K562 (cell line): ENCODE data around the gene INPP5K. TPM values are rescaled to one million over a fixed set of nuclear protein-coding genes. Genes with fewer than 3 reads are reported as not detected.

ENCODE experiments used
- ARID1B ChIP-seq: fragments of 450-650 bp; IDR thresholded peaks from 2 replicates; pipeline ENCODE4 v1.6.1; 2016; ENCODE audit warnings: antibody characterized with exemption, mild to moderate bottlenecking, inconsistent platforms
- ARID2 ChIP-seq: fragments of 450-650 bp; IDR thresholded peaks from 2 replicates; pipeline ENCODE4 v1.6.1; 2017; ENCODE audit warnings: antibody characterized with exemption, mild to moderate bottlenecking
- BACH1 ChIP-seq: fragments of 200-800 bp; sonication (Bioruptor generic); IDR thresholded peaks from 2 replicates; pipeline ENCODE4 v1.6.1; 2016; ENCODE audit warnings: missing genetic modification characterization, missing compliant biosample characterization
- CXXC5 ChIP-seq: fragments of 250-450 bp; sonication (Bioruptor Pico); IDR thresholded peaks from 2 replicates; pipeline ENCODE4 v1.8.0; 2022; ENCODE audit warnings: inconsistent platforms, mild to moderate bottlenecking, moderate library complexity
- EHMT2 ChIP-seq: fragments of 450-650 bp; IDR thresholded peaks from 2 replicates; pipeline ENCODE4 v1.6.1; 2018; ENCODE audit warnings: antibody characterized with exemption
- MTA1 ChIP-seq: fragments of 450-650 bp; IDR thresholded peaks from 2 replicates; pipeline ENCODE4 v1.6.1; 2017; ENCODE audit warnings: borderline replicate concordance
- NFIX ChIP-seq: fragments of 250-450 bp; sonication (Bioruptor Pico); IDR thresholded peaks from 2 replicates; pipeline ENCODE4 v1.4.0; 2020; ENCODE audit warnings: low read depth, mild to moderate bottlenecking, moderate library complexity
- RBM17 ChIP-seq: fragments of 200-400 bp; formaldehyde crosslinking; IDR thresholded peaks from 2 replicates; pipeline ENCODE4 v1.6.1; 2017; ENCODE audit warnings: low read depth, mild to moderate bottlenecking, low read length, borderline replicate concordance
- SOX6 ChIP-seq: fragments of 450-650 bp; IDR thresholded peaks from 2 replicates; pipeline ENCODE4 v1.6.1; 2014; ENCODE audit warnings: mild to moderate bottlenecking
- TBP ChIP-seq: optimal IDR thresholded peaks from 2 replicates; pipeline ENCODE3; 2011; ENCODE audit warnings: low read depth, low read length, improper control_type of control experiment
- TCF7 ChIP-seq: sonication (generic); IDR thresholded peaks from 2 replicates; pipeline ENCODE4 v1.6.1; 2016; ENCODE audit warnings: antibody characterized with exemption, borderline replicate concordance
- TSC22D4 ChIP-seq: fragments of 450-650 bp; IDR thresholded peaks from 2 replicates; pipeline ENCODE4 v1.6.1; 2016; ENCODE audit warnings: missing genetic modification characterization, missing biosample characterization, control low read depth
- ZNF232 ChIP-seq: sonication (generic); formaldehyde crosslinking; IDR thresholded peaks from 2 replicates; pipeline ENCODE4 v1.8.0; 2022; ENCODE audit warnings: mild to moderate bottlenecking, missing genetic modification reagents
- ZNF766 ChIP-seq: fragments of 200-800 bp; sonication (Bioruptor generic); conservative IDR thresholded peaks from 2 replicates; pipeline ENCODE4 v1.6.1; 2016; ENCODE audit warnings: missing genetic modification characterization, missing compliant biosample characterization
- polyA plus RNA-seq, 8 experiments: library from polyadenylated mRNA; depleted of rRNA in 4 of 8; stranded (reverse) in 5 of 8; unstranded in 3 of 8; fragments of >200 nt; fragmentation: Nextera tagmentation in 2 of 8; fragmentation: Illumina TruSeq in 1 of 8; extraction: Ambion mirVana in 2 of 8; extraction: Trizol in 1 of 8; gene quantifications; 2 replicates each; pipeline versions ENCODE4 v1.2.1 to v1.2.3, GENCODE V29; 2011 to 2014; ENCODE audit warnings: inconsistent platforms in 1 of 8, missing spikeins in 1 of 8
- total RNA-seq, 7 experiments: library from RNA; depleted of rRNA in 6 of 7; stranded (reverse); fragments of >200 nt in 6 of 7; fragmentation: Illumina TruSeq in 2 of 7; extraction: Trizol in 2 of 7; gene quantifications; 2 replicates each; pipeline versions ENCODE4 v1.2.1 to v1.2.3, GENCODE V29; 2011 to 2021; ENCODE audit warnings: low replicate concordance in 1 of 7
- TF ChIP-seq, protein P1 (sequence below), 3 experiments: IDR thresholded peaks in 2 of 3; conservative IDR thresholded peaks in 1 of 3; 2 replicates each; pipeline ENCODE4 v1.5.1; 2011 to 2012; ENCODE audit warnings: low read length in 3 of 3, mild to moderate bottlenecking in 3 of 3, control low read depth in 2 of 3, improper control_type of control experiment in 1 of 3, inconsistent platforms in 1 of 3, low read depth in 1 of 3, mixed read lengths in 1 of 3, moderate library complexity in 1 of 3; ENCODE audit not compliant: insufficient read depth in 2 of 3
- TF ChIP-seq, protein P2 (sequence below): fragments of 450-650 bp; formaldehyde crosslinking; IDR thresholded peaks from 2 replicates; pipeline ENCODE4 v1.4.0; 2020; ENCODE audit warnings: mild to moderate bottlenecking, mixed read lengths
- TF ChIP-seq, protein P3 (sequence below), 2 experiments: fragments of 450-650 bp; conservative IDR thresholded peaks; 2 replicates each; pipeline ENCODE4 v1.6.1; 2017; ENCODE audit warnings: mild to moderate bottlenecking in 2 of 2, moderate library complexity in 2 of 2
- TF ChIP-seq, protein P4 (sequence below): fragments of 450-650 bp; IDR thresholded peaks from 2 replicates; pipeline ENCODE4 v1.6.1; 2016; ENCODE audit warnings: antibody characterized with exemption
- TF ChIP-seq, protein P5 (sequence below): fragments of 450-650 bp; IDR thresholded peaks from 2 replicates; pipeline ENCODE4 v1.7.0; 2016; ENCODE audit warnings: borderline replicate concordance

The INPP5K gene
- total and polyA plus RNA-seq, 9 of the 15 experiments (the other 6 are each of a cell fraction or from before 2014, with no cell fraction given) = 0.63 to 15.1 (median 10.1) TPM

DNA sequence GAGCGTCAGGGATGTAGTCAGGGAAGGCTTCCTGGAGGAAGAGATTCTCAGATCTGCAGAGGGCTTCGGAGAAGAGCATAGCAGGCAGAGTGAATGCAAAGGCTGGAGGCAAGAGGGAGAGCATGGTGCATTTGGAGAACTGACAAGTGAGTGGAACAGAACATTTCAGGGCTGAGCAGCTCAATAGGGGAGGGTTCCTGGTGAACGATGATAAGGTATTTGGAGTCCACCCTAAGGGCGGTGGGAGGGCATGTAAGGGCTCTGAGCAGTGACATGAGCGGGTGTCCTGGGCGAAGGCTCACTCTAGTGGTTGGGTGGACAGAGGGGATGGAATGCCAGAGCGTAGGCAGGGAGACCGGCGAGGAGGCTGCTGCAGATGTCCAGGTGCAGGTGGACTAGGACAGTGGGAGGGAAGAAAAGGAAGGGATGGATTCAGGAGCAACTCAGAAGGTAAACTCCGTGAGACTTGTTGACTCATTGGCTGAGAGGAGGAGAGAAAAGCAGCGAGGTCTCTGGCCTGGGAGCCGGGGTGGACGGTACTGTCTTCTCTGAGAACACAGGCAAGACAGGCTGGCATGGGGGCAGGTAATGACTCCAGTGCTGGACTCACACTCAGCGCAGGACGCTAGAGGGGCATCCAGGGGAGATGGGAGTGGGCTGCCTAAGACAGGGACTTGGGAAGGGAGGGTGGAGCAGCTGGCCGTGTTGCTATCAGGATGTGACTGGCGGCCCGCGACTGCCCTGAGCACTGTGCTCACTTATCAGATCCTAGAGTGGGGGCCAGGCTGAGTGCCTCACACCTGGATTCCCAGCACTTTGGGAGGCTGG lies 47.6 kb upstream of the INPP5K start (continued):
- TF ChIP-seq, protein P1, sequence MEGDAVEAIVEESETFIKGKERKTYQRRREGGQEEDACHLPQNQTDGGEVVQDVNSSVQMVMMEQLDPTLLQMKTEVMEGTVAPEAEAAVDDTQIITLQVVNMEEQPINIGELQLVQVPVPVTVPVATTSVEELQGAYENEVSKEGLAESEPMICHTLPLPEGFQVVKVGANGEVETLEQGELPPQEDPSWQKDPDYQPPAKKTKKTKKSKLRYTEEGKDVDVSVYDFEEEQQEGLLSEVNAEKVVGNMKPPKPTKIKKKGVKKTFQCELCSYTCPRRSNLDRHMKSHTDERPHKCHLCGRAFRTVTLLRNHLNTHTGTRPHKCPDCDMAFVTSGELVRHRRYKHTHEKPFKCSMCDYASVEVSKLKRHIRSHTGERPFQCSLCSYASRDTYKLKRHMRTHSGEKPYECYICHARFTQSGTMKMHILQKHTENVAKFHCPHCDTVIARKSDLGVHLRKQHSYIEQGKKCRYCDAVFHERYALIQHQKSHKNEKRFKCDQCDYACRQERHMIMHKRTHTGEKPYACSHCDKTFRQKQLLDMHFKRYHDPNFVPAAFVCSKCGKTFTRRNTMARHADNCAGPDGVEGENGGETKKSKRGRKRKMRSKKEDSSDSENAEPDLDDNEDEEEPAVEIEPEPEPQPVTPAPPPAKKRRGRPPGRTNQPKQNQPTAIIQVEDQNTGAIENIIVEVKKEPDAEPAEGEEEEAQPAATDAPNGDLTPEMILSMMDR (IDR thresholded peaks at IDR 0.05 in 2 of 3, conservative IDR thresholded peaks at IDR 0.05 in 1 of 3; ENCODE audit: insufficient read depth in 2 of 3, low read depth in 1 of 3, low read length in 3 of 3) = peak; percentile 37 to 43 (median 40); a peak in 4 of 6 replicates
- TF ChIP-seq ZNF232 (CRISPR knock-in tag) (no peak), NFIX (CRISPR knock-in tag) (no peak), EHMT2 (no peak), MTA1 (no peak), CXXC5 (CRISPR knock-in tag) (0 out of 2 replicates have a peak, but pooled peaks have one; percentile 37), ARID2 (no peak), TCF7 (no peak), ZNF766 (CRISPR knock-in tag) (no peak), TSC22D4 (tag) (no peak), BACH1 (tag) (no peak), TBP (peak; percentile 58), SOX6 (0 out of 2 replicates have a peak, but pooled peaks have one; percentile 11), ARID1B (peak; percentile 79), RBM17 (no peak)
- TF ChIP-seq, protein P2, sequence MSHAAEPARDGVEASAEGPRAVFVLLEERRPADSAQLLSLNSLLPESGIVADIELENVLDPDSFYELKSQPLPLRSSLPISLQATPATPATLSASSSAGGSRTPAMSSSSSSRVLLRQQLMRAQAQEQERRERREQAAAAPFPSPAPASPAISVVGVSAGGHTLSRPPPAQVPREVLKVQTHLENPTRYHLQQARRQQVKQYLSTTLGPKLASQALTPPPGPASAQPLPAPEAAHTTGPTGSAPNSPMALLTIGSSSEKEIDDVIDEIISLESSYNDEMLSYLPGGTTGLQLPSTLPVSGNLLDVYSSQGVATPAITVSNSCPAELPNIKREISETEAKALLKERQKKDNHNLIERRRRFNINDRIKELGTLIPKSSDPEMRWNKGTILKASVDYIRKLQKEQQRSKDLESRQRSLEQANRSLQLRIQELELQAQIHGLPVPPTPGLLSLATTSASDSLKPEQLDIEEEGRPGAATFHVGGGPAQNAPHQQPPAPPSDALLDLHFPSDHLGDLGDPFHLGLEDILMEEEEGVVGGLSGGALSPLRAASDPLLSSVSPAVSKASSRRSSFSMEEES (CRISPR knock-in tag) = no peak
- TF ChIP-seq, protein P3, sequence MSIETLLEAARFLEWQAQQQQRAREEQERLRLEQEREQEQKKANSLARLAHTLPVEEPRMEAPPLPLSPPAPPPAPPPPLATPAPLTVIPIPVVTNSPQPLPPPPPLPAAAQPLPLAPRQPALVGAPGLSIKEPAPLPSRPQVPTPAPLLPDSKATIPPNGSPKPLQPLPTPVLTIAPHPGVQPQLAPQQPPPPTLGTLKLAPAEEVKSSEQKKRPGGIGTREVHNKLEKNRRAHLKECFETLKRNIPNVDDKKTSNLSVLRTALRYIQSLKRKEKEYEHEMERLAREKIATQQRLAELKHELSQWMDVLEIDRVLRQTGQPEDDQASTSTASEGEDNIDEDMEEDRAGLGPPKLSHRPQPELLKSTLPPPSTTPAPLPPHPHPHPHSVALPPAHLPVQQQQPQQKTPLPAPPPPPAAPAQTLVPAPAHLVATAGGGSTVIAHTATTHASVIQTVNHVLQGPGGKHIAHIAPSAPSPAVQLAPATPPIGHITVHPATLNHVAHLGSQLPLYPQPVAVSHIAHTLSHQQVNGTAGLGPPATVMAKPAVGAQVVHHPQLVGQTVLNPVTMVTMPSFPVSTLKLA (conservative IDR thresholded peaks at IDR 0.05) = peak in 1 of 2 experiments; percentile 37; a peak in 2 of 4 replicates
- TF ChIP-seq, protein P4, sequence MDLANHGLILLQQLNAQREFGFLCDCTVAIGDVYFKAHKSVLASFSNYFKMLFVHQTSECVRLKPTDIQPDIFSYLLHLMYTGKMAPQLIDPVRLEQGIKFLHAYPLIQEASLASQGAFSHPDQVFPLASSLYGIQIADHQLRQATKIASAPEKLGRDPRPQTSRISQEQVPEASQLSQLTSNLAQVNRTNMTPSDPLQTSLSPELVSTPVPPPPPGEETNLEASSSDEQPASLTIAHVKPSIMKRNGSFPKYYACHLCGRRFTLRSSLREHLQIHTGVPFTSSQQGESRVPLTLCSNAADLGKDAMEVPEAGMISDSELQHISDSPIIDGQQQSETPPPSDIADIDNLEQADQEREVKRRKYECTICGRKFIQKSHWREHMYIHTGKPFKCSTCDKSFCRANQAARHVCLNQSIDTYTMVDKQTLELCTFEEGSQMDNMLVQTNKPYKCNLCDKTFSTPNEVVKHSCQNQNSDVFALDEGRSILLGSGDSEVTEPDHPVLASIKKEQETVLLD = peak; percentile 22; the same call in 1 of the 2 replicates
- TF ChIP-seq, protein P5, sequence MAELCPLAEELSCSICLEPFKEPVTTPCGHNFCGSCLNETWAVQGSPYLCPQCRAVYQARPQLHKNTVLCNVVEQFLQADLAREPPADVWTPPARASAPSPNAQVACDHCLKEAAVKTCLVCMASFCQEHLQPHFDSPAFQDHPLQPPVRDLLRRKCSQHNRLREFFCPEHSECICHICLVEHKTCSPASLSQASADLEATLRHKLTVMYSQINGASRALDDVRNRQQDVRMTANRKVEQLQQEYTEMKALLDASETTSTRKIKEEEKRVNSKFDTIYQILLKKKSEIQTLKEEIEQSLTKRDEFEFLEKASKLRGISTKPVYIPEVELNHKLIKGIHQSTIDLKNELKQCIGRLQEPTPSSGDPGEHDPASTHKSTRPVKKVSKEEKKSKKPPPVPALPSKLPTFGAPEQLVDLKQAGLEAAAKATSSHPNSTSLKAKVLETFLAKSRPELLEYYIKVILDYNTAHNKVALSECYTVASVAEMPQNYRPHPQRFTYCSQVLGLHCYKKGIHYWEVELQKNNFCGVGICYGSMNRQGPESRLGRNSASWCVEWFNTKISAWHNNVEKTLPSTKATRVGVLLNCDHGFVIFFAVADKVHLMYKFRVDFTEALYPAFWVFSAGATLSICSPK = no peak
